GM23248 (cell line): ENCODE results near the gene IL1A. TPM values are rescaled to one million over a fixed set of nuclear protein-coding genes. Genes with fewer than 3 reads are reported as not detected.

Source experiments
- DNase-seq: peaks from one replicate; pipeline ENCODE4 v3.0.0-alpha.2; 2015
- H2AFZ ChIP-seq: fragments of 200-600 bp; sonication (generic); 2 replicates; pipeline ENCODE4 v1.6.1; 2016; ENCODE audit warnings: antibody characterized with exemption
- H3F3A ChIP-seq: fragments of 200-600 bp; sonication (generic); 2 replicates; pipeline ENCODE4 v1.6.1; 2016; ENCODE audit warnings: mild to moderate bottlenecking, antibody characterized with exemption, mixed run types; ENCODE audit not compliant: insufficient read depth
- H3K27ac ChIP-seq: fragments of 200-600 bp; sonication (generic); 2 replicates; pipeline ENCODE4 v1.5.1; 2016; ENCODE audit warnings: mild to moderate bottlenecking
- H3K27me3 ChIP-seq: fragments of 200-600 bp; sonication (generic); replicated peaks from 2 replicates; pipeline ENCODE4 v1.6.1; 2016; ENCODE audit warnings: mild to moderate bottlenecking; ENCODE audit not compliant: insufficient read depth
- H3K36me3 ChIP-seq: fragments of 200-600 bp; sonication (generic); 2 replicates; pipeline ENCODE4 v1.6.1; 2016; ENCODE audit warnings: low read depth, mild to moderate bottlenecking
- H3K4me1 ChIP-seq: fragments of 200-600 bp; sonication (generic); 2 replicates; pipeline ENCODE4 v1.6.1; 2016; ENCODE audit warnings: mild to moderate bottlenecking; ENCODE audit not compliant: insufficient read depth
- H3K4me2 ChIP-seq: fragments of 200-600 bp; sonication (generic); one replicate; pipeline ENCODE4 v1.6.1; 2016; ENCODE audit warnings: mild to moderate bottlenecking; ENCODE audit not compliant: unreplicated experiment
- H3K4me3 ChIP-seq: fragments of 200-600 bp; sonication (generic); 2 replicates; pipeline ENCODE4 v1.5.1; 2016; ENCODE audit warnings: mild to moderate bottlenecking
- H3K79me2 ChIP-seq: fragments of 200-600 bp; sonication (generic); 2 replicates; pipeline ENCODE4 v1.6.1; 2016; ENCODE audit warnings: mild to moderate bottlenecking; ENCODE audit not compliant: insufficient read depth
- H3K9ac ChIP-seq: fragments of 200-600 bp; sonication (generic); 2 replicates; pipeline ENCODE4 v1.6.1; 2016; ENCODE audit warnings: mild to moderate bottlenecking
- H3K9me2 ChIP-seq: fragments of 200-600 bp; sonication (generic); 2 replicates; pipeline ENCODE4 v1.6.1; 2016; ENCODE audit warnings: mixed run types, mild to moderate bottlenecking, moderate library complexity; ENCODE audit not compliant: insufficient read depth
- H3K9me3 ChIP-seq: fragments of 200-600 bp; sonication (generic); one replicate; pipeline ENCODE4 v1.6.1; 2017; ENCODE audit warnings: low read depth
- H4K20me1 ChIP-seq: fragments of 200-600 bp; sonication (generic); 2 replicates; pipeline ENCODE4 v1.6.0; 2016; ENCODE audit not compliant: insufficient read depth
- EZH2 ChIP-seq: fragments of 200-600 bp; sonication (generic); IDR thresholded peaks from 2 replicates; pipeline ENCODE4 v1.6.1; 2018; ENCODE audit warnings: antibody characterized with exemption, mild to moderate bottlenecking; ENCODE audit not compliant: insufficient read depth, poor library complexity, severe bottlenecking
- EZH2phosphoT487 ChIP-seq: fragments of 200-600 bp; sonication (generic); IDR thresholded peaks from 2 replicates; pipeline ENCODE4 v1.6.1; 2018; ENCODE audit warnings: antibody characterized with exemption, moderate library complexity, mild to moderate bottlenecking, low read depth; ENCODE audit not compliant: insufficient read depth
- WGBS, 2 experiments: methylation state at CpG; one replicate each; pipeline ENCODE4 v1.1.6; 2015 to 2017; ENCODE audit warnings: low lambda C conversion rate in 2 of 2, low coverage in 1 of 2; ENCODE audit errors: missing lambda C conversion rate in 2 of 2; 5-methylcytosine and 5-hydroxymethylcytosine counted together
- in situ Hi-C: fragments of 300-500 bp; cut with MboI; formaldehyde crosslinking; loops from 2 replicates; pipeline ENCODE4 v1.15.0; 2020
- polyA plus RNA-seq: library from polyadenylated mRNA; unstranded; fragments of >200 nt; fragmentation: Nextera tagmentation; extraction: Ambion mirVana; gene quantifications from 2 replicates; pipeline ENCODE4 v1.2.1, GENCODE V29; 2016
- total RNA-seq: library from RNA; depleted of rRNA; stranded (reverse); fragments of >200 nt; shearing (Covaris generic); gene quantifications from 2 replicates; pipeline ENCODE4 v1.2.3, GENCODE V29; 2014; rRNA removed

Gene IL1A
- total and polyA plus RNA-seq, 2 experiments from 2014 or later: 0.54 TPM; not detected in 1

DNA sequence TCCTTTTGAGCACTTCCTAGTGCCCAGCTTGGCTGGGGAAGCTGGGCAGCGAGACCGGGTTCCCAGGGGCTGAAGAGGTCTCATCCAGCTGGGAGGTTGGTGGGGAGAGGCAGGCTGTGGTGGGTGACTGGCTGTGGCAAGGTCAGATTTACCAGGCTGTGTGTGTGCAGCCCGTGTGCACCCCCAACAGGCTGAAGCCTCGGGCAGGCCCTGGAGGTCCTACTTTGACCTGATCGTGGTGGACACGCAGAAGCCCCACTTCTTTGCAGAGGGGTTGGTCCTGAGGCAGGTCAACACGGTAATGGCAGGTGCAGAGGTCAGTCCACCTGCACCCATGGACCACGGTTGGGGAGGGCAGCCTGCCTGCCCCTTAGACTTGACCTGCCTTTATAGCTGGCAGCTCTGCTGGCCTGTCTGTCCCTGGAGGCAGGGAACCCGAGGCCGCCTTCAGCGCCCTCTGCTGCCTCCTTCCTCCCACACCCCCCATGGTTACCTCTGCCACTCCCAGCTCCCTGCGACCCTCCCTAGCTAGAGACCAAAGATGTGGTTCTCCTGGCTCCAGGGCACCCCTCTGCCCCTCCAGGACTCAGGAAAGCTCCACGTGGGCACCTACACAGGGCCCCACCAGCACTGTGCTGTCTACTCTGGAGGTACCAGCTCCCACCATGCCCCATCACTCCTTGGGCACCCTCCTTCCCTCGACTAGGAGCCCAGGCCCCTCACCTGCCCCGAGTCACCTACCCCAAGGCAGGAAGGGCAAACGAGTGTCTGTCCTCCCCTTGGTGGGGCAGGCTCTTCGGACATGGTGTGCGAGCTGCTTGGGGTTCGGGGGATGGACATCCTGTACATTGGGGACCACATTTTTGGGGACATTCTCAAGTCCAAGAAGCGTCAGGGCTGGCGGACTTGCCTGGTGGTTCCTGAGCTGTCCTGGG lies 59.4 kb downstream of the IL1A start:
- in situ Hi-C loops: loop anchor here (5.0 kb wide), 1 partner anchor 118 kb away; no protein-coding TSS in a partner anchor

DNA sequence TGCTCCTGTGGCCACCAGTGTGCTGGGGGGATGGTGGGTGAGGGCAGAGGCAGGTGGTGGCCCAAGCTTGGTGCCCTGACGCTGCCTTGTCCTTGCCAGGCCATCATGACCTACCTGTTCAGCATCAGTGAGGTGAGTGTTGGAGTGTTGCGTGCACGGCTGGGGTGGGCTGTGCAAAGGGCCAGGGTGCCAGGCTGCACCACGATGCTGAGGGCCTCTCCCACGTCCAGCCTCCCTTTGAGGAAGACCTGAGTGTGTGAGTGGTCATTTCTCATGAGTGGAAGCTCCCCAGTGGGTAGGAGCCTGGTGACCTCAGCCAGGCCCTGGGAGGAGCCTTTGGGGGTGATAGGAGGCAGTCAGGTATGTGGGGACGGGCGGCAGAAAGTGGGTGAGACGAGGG lies 60.3 kb downstream of the IL1A start:
- WGBS, 2 experiments: 90 to 96% methylated on average over 8 of the region's 8 CpGs
- Histone ChIP-seq H3K4me3 (no peak overlapping the region), H3K27ac (no peak overlapping the region), H3K27me3 (no peaks in the 10 kb centered on the region), H3K9me2 (no peaks in the 10 kb centered on the region), H3K9ac (no peak overlapping the region), H3K9me3 (no peaks in the 10 kb centered on the region), H3K4me1 (no peaks in the 10 kb centered on the region), H4K20me1 (no peaks in the 10 kb centered on the region), H2AFZ (no peak overlapping the region), H3K4me2 (no peak overlapping the region), H3K79me2 (no peaks in the 10 kb centered on the region), H3K36me3 (no peaks in the 10 kb centered on the region), H3F3A (no peaks in the 10 kb centered on the region)
- TF ChIP-seq EZH2phosphoT487: no peak
- no peak for TF ChIP-seq EZH2
- DNase-seq: no peak
- in situ Hi-C loops: loop anchor here (5.0 kb wide), 1 partner anchor 117 kb away; no protein-coding TSS in a partner anchor

More for the DNA sequence above, 59.4 kb downstream of the IL1A start:
- Histone ChIP-seq H3K9me2 (no peaks in the 10 kb centered on the region), H3K4me1 (no peaks in the 10 kb centered on the region), H3K36me3 (no peaks in the 10 kb centered on the region), H3K79me2 (no peaks in the 10 kb centered on the region), H3K9ac (no peak overlapping the region), H3F3A (no peaks in the 10 kb centered on the region), H3K4me3 (no peak overlapping the region), H3K4me2 (no peak overlapping the region), H2AFZ (no peak overlapping the region), H3K27ac (no peak overlapping the region), H3K27me3 (no peaks in the 10 kb centered on the region), H4K20me1 (no peaks in the 10 kb centered on the region), H3K9me3 (no peaks in the 10 kb centered on the region)
- TF ChIP-seq EZH2 (no peak), EZH2phosphoT487 (no peak)
- WGBS, 2 experiments: 83 to 87% methylated on average over 21 of the region's 21 CpGs
- DNase-seq: peak; percentile 34

Other genes with a start within 250 kb of the IL1A start
- 9.2 and 16.5 TPM in 2 replicates for gene POLR1B, start 242.0 kb downstream of the IL1A start, total RNA-seq
- 8.2 and 9.8 TPM in 2 replicates for gene POLR1B, start 242.0 kb downstream of the IL1A start, polyA plus RNA-seq
- gene CHCHD5, start 199.9 kb downstream of the IL1A start, total RNA-seq: 7.1 and 9.5 TPM in 2 replicates
- gene CHCHD5, start 199.9 kb downstream of the IL1A start, polyA plus RNA-seq: 55.4 and 57.8 TPM in 2 replicates
- gene SLC20A1, start 138.6 kb downstream of the IL1A start, total RNA-seq: 135 and 153 TPM in 2 replicates
- 191 and 193 TPM in 2 replicates for gene SLC20A1, start 138.6 kb downstream of the IL1A start, polyA plus RNA-seq
- not detected in 2 replicates for gene NT5DC4, start 63.5 kb downstream of the IL1A start, total RNA-seq
- gene NT5DC4, start 63.5 kb downstream of the IL1A start, polyA plus RNA-seq: not detected in 2 replicates
- gene CKAP2L, start 19.9 kb downstream of the IL1A start, total RNA-seq: 5.2 and 6.6 TPM in 2 replicates
- gene CKAP2L, start 19.9 kb downstream of the IL1A start, polyA plus RNA-seq: 9.0 and 10.9 TPM in 2 replicates
- 0.86 and 3.8 TPM in 2 replicates for gene IL1B, start 52.3 kb upstream of the IL1A start, total RNA-seq
- gene IL1B, start 52.3 kb upstream of the IL1A start, polyA plus RNA-seq: 1.1 and 2.2 TPM in 2 replicates
- not detected in 2 replicates for gene IL37, start 126.7 kb upstream of the IL1A start, total RNA-seq
- not detected in 2 replicates for gene IL37, start 126.7 kb upstream of the IL1A start, polyA plus RNA-seq
- not detected in 2 replicates for gene IL36G, start 193.5 kb upstream of the IL1A start, total RNA-seq
- not detected in 2 replicates for gene IL36G, start 193.5 kb upstream of the IL1A start, polyA plus RNA-seq
- gene IL36A, start 221.0 kb upstream of the IL1A start, total RNA-seq: not detected in 2 replicates
- not detected in 2 replicates for gene IL36A, start 221.0 kb upstream of the IL1A start, polyA plus RNA-seq